H4 (cell line): Measurements from ENCODE around the gene PLAGL2. TPM values are rescaled to one million over a fixed set of nuclear protein-coding genes. Genes with fewer than 3 reads are reported as not detected.
"Not testable (repeated sequence)": the region's sequence is repeated elsewhere in the genome, so short reads cannot be mapped to it uniquely, and the experiment has no call there.

Source experiments
- DNase-seq: peaks from one replicate; pipeline ENCODE4 v3.0.0-alpha.2; 2015; ENCODE audit warnings: low spot score
- total RNA-seq: library from RNA; depleted of rRNA; stranded (reverse); fragments of >200 nt; shearing (Covaris generic); gene quantifications from 2 replicates; pipeline ENCODE4 v1.2.3, GENCODE V29; 2014

Gene PLAGL2
- total RNA-seq, 1 experiment from 2014 or later: 3.7 TPM

DNA sequence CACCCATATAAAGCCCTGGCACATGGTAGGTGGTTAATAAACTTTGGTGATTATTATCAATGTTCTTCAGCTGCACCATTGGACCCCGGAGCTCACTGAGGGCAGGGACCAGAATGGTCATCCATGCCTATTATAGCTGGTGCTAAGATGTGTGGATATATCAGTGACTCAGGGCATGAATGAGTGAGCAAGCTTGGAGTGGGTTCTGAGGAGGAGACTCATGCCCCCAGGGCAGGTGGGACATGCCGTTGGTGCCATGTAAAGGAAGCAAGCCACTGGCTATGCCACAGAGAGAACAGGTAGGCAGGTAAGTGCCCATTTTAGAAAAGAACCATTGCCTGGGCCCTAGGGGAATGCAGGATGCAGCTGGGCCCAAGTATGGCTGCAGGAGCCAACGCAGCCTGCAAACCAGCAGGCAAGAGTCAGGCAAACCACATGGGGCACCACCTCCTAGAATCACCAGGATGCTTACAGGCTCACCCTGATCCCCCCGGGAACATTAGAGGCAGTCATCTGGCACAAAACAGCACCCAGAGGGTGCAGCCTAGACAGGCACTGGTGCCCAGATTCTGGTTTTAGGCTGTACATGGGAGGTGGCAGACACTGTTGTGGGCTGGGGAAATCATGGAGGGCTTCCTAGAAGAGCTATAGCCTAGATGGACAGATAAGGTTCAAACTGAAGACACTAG, 23.5 kb downstream of the PLAGL2 start:
- no peak for DNase-seq

DNA sequence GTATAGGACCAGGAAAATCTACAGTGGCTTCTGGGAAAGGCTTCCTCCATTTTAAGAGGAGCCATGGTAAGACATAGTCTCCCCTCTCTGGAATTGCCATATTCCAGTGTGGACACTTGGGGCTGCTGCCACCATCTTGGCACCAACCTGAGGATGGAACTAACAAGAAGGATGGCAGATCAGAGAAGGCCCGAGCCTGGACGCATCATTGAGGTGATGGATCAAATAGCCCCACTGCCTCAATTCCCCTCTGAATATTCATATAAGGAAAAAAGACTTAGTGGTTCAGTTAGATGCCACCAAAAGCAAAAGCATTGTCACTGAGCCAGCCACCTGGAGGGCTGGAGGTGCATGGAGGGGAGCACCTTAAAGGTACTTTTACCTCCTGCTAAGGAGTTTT, 25.9 kb downstream of the PLAGL2 start:
- no peak for DNase-seq

DNA sequence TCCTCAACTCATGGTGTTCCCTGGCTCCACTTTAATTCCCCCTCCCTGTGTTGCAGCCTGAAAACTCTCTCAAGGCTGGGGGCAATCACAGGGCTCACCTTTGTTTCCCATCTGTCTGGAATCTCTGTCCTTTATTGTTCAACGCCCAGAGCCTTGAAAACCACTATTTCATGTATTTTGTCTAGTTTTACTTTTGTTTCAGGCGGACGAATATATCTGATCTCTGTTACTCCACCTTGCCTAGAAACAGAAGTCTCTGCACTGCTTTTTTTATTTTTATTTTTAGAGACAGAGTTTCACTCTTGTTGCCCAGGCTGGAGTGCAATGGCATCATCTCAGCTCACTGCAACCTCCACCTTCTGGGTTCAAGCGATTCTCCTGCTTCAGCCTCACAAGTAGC, 27.6 kb downstream of the PLAGL2 start:
- no peak for DNase-seq

DNA sequence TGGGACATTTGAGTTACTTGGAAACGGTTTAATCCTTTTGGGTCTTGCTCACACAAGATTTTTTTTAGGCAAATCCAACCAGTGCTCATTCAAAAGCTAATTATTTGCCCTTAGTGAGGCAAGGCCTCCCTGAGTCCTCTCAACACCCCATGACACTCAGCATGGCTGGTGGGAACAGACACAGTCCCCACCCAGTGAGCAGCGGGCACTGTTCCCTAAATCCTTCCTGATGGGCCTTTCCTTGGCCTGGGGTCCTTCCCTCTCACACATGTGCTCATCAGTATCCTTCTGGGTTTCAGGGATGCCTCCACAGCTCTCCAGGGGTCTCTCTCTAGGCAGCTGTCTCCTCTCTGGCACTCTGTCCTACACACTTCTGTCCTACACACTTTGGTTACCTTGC, 28.0 kb downstream of the PLAGL2 start:
- no peak for DNase-seq

DNA sequence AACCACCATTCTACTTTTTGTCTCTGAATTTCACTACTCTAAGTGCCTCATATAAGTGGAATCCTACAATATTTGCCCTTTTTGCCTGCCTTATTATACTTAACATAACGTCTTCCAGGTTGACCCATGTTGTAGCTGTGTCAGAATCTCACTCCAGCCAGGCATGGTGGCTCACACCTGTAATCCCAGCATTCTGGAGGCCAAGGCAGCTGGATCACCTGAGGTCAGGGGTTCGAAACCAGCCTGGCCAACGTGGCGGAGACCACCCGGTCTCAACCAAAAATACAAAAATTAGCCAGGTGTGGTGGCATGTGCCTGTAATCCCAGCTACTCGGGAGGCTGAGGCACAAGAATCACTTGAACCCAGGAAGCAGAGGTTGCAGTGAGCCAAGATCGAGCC, 29.8 kb downstream of the PLAGL2 start:
- DNase-seq: not testable (repeated sequence)

DNA sequence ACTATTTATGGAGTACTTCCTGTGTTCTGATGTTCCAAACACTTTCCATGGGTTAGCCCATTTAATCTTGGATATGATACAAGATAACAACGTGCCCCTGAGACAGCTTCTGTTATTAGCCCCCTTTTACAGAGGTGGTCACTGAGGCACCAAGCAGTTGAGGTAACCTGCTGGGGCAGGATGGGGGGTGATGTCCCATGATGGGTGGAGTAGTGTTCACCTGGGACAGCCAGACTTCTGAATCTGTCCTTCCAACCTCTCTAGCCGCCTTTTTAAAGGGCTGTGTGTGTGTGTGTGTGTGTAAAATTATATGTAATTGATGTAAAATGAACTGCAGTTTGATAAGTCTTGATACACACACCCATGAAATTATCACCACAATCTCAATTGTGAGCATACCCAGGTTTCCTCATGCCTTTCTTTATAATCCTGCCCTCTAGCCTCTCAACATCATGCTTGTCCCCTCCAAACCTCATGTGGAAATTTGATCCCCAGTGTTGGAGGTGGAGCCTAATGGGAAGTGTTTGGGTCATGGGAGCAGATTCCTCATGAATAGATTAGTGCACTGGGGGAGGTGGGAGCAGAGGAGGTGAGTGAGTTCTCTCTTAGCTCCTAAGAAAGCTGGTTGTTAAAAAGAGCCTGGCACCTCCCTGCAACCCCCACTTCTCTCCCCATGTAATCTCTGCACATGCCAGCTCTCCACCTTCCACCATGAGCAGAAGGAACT, 39.2 kb downstream of the PLAGL2 start:
- DNase-seq: peak; percentile 30

DNA sequence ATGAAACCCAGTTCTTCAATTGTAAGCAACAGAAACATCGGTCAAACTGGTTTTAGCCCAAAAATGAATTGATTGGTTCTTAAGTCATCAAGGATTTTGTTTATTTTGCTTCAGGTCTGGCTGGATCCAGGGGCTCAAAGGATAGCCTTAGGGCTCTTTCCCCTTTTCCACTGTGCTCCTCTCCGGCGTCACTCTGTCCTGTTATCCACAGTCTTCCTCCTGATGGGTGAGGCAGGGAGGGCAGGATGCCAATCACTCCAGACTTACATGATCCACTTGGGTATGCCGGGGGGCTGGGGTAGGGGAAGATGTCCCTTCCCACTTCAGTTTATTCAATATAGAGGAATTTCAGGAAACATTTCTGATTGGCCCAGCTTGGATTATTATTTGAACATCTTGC, 40.0 kb downstream of the PLAGL2 start:
- DNase-seq: no peak

DNA sequence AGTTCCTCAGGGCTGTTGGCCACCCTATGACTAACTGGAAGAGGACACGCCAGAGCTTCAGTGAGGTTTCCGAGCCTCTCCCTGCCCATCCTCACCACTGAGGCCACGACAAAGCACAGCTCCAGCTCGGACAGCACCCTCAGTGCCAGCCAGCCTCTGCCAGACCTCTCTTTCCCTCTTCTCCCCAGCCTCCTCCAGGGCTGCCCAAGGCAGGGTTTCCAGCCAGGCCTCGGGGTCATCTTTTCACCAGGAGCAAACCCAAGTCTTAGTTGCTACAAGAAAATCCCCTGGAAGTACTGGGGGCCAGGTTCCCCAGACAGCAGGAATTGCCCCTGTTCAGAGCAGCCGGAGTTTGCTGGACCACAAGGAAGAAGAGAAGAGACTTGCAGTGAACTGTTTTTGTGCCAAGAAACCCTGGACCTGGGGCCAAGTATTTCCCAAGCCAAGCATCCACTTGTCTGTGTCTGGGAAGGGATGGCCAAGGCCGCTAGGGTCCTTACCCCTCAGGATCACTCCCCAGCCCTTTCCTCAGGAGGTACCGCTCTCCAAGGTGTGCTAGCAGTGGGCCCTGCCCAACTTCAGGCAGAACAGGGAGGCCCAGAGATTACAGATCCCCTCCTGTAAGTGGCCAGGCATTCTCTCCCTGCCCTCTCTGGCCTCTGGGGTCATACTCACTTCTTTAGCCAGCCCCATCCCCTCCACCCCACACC, 41.6 kb downstream of the PLAGL2 start:
- no peak for DNase-seq

DNA sequence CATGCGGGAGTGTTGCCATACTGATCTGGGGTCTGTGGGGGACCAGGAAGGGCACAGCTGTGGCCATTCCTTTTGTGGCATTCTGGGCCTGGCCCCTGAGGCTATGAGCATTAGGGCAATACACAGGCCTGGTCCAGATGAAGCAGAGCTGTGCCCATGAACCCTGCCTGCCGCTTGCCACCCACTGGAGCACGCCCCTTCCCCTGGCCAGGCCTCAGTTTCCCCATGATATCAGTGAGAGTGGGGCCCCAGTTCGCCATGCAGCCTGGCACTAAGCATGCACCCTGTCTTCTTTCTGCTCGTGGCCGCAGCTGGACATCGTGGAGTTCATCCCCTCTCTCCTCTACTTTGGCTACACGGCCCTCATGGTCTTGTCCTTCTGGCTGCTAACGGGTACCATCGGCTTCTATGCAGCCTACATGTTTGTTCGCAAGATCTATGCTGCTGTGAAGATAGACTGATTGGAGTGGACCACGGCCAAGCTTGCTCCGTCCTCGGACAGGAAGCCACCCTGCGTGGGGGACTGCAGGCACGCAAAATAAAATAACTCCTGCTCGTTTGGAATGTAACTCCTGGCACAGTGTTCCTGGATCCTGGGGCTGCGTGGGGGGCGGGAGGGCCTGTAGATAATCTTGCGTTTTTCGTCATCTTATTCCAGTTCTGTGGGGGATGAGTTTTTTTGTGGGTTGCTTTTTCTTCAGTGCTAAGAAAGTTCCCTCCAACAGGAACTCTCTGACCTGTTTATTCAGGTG, 42.4 kb downstream of the PLAGL2 start:
- DNase-seq: no peak

DNA sequence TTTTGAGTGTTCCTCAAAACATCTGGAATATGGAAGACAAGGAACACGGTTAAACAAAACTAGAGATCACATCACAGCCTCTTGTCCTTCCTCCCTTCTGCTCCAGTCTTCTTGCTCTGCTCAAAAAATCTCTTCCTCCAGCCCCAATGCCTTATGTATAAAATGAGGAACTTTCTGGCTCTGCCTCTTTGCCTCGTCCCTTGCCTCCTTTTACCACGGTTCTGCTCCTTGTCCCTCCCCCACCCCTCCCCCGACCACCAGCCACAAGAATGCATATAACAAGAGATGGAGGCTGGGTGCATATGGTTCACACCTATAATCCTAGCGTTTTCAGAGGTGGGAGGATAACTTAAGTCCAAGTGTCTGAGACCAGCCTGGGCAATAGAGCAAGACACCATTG, 43.6 kb downstream of the PLAGL2 start:
- DNase-seq: no peak

DNA sequence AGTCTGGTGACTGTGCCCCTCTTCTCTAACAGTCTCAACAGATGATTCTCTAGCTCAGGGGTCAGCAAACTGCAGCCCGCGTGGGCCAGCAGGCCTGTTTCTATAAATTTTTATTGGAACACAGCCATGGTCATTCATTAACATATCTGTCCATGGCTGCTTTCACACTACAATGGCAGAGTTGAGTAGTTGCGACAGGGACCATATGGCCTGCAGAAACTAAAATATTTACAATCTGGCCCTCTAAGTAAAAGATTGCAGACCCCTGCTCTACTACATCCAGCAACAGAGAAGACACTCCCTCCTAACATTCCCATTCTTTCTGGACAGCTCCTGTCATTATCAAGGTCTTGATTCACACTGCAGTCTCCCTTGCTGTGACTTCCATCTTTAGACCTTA, 45.2 kb downstream of the PLAGL2 start:
- DNase-seq: no peak

DNA sequence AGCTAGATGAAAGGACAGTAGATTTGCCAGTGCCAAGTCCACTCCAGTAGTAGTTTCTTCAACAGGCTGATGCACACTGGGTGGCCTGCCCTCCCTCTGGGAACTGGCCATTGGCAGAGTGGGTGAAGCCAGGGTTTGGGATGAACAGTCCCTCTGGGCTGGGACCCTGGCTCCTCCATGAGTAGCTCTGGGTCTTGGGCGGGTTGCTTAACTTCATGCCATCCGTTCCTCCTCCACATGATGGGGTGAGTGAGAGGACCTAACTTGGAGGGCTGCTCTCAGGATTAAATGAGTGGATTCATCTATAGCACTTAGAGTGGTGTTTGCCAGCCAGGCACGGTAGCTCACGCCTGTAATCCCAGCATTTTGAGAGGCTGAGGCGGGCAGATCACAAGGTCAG, 47.2 kb downstream of the PLAGL2 start:
- no peak for DNase-seq

DNA sequence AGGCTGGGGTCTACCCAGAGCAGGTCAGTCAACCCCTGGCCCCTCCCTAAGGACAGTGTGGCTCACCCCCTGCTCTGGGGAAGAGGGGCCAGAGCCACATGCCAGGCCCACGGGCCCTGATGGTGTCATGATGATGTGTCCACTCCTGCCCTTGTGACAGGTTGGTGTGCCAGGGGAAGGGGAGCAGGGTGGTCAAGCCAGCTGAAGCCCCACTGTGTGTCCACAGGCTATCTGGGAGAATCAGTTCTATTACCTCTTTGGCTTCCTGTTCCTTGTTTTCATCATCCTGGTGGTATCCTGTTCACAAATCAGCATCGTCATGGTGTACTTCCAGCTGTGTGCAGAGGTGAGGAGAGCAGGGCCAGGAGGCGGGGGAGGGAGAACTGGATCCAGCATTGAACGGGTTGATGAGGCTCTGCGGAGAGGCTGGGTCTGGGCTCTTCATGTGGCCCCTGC, 47.7 kb downstream of the PLAGL2 start:
- DNase-seq: no peak

DNA sequence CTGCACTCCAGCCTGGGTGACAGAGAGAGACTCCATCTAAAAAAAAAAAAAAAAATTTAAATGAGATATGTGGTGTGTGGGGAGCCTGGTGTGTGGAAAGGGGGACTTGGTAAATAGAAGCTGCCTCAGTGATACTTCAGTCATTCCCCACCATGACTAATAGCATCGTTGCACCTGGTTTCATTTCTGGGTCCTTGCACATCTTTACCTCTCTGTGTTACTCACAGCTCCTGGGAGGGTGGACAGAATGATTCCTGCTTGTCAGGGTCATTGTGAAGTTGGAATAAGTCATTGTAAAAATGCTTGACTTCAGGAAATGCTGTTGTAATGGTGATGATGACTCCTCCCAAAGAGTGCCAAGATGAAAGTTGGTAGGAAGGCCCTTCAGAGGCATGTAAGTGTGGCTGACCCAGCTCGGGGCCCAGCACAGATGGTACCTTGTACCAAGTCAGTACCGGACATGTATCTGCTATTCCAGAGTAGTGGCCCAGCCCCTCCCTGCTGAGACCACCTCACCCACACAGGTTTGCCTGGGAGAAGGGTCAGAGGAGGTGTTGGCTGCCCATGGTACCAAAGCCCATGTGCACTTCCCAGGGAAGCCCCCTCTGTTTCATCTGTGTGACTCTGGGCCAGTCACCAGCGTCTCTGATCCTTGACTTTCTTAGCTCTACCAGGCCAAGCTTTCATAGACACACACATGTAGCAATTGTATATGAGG, 48.4 kb downstream of the PLAGL2 start:
- DNase-seq: no peak

DNA sequence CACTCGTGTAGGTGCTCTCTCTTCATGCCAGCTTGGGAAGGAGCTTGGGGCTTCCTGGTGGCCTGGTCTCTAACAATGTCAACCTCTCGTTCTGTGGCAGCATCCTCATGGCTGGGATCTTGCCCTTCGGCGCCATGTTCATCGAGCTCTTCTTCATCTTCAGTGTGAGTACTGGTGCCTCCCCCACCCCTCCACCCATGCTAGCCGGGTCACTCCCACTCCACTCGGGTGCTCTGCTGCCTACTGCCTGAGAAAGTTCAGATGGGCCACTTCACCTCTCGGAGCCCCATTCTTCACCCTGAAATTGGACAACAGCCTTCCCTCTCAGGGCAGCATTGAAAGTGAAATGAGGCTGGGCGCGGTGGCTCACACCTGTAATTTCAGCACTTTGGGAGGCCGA, 49.2 kb downstream of the PLAGL2 start:
- no peak for DNase-seq

DNA sequence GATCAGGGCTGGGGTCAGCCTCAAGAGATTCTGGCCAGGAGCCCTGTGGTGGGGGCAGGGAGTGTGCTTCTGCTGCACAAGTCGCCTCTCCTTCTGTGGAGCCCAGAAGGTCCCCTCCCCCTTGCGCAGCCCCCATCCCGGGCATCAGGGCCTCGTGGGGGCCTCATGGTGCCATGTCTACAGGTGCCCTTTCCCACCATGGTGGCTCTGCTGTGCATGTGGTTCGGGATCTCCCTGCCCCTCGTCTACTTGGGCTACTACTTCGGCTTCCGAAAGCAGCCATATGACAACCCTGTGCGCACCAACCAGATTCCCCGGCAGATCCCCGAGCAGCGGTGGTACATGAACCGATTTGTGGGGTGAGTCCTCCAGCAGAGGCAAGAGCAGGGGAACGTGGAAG, 49.9 kb downstream of the PLAGL2 start:
- no peak for DNase-seq

DNA sequence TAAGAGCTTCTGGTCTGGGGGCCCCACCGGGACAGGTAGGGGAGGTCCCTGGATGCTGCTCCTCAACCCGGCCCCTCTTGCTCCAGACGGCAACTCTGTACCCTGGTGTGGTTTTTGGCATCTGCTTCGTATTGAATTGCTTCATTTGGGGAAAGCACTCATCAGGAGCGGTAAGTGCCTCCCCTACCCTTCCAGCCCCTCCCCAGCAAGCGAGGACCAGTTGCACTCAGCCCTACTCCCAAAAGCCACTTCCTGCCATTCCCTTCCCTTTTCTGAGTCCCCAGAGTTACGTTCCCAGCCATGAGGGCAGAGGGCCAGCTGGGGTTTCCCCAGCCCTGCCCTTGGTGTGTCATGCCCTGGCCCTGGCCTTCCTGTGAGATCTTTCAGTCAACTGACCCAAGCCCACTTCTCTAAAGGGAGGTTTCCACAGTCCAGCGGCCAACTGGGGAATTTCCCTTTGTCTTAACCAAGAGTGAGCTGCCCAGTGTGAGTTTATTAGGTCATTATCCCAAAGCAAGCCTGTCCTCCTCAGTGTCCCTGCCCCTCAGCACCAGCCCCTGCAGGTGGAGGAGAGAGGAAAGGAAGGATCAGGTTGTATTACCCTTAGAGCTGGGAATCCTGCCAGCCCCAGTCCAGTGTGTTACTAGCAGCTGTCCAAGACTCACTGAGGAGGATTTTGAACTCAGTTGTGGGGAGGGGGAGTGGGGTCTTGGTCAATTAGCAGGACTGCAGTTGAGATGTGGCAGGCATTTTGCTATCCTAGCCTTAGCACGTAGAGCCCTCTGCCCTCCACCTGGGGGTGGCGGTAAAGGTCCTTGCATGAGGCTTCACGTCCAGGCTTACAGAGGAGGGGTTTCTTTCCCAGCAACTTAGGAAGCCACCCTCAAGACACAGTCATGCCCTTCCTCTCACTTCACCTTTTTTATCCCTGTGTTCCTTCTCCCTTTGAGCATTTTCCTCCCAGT, 52.2 kb downstream of the PLAGL2 start:
- DNase-seq: peak; percentile 28

DNA sequence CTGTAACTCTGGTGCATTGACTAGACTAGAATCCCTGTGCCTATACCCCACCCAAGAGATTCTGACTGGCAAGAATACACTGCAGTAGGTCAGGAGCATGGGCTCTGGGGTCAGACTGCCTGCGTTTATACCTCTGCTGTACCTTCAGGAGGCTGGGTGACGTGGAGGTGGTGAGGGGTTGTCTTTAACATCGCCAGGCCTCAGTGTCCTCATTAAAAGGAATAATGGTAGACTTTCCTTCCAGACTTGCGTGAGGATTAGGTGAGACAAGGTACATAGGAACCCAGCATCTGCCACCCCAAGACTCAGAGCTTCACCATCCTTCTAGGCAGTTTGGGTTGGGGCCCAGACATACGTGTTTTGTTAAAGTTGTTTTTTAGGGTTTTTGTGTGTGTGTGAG, 53.8 kb downstream of the PLAGL2 start:
- no peak for DNase-seq

DNA sequence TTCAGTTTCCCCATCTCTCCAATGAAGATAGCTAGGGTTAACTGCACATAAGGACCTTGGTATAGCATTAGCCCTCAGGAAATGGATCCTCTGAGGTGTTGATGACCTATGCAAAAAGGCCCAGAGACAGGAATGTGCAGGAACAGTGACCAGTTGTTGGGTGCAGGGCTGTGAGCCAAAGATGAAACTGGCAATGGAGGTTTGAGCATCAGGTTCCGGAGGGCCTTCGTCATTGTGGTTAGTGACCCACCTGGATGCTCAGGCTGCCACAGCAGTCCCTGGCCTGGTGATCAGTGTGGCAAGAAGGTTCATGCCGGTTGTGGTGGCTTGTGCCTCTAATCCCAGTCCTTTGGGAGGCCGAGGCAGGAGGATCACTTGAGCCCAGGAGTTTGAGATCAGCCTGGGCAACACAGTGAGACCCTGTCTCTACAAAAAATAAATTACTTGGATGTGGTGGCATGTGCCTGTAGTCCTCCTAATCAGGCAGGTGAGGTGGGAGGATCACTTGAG, 54.3 kb downstream of the PLAGL2 start:
- DNase-seq: no peak
